ENCODE data around the gene CTSS.

Gene CTSS

DNA sequence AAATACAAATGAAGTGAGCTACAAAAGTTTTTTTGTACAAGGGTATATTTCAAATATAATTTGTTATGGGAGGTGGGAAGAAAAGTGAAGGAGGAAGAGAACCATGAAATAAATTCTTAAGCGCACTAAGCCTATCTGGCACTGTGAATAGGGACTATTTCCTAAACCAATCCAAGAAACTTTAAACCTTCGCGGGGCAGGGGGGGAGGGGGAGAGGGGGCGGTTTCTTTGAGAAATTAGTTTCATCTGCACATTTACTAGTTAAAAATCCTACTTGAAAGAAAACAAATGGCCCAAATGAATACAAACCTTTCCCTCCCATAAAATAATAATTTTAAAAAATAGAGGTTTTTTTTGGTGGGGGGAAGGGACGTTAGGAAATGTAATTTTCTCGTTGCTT is 69.0 kb downstream of the CTSS start:
- DNase-seq, result no peak

DNA sequence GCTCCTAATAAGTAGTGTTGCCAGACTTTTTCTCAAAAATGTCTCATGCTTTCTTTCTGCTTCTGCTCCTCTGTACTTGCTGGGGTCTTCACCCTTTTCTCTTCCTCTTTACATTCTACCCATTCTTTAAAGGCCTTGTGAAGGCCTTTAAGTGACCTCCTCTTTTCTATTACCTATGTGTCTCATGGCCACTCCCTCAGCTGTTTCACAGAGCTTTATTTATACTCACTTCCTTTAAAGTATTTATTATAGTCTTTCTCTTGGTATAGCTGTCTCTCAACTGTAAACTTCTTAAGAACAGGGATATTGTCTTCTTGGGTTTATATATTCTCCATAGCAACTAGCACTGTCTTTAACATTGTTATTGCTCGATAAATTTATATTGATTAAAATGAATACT is 69.4 kb downstream of the CTSS start:
- DNase-seq, result no peak

DNA sequence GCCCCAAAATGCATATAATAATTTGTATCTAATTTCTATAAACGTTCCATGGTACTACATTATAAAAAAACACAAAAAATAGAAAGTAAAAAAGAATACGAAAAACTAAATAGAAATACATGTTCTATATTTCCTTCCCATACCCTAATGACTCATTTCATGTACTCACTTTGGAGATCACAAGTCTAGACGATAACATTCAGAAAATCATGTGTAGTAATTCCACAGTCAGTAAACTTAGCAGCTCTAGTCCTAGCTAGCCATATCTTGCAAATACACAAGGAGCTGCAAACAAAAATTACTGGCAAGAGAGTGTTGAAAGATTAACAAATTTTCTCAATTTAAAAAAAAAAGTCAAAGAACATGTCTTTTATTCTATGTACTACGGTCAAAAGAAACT is 70.0 kb downstream of the CTSS start:
- DNase-seq, result peak; percentile 4

DNA sequence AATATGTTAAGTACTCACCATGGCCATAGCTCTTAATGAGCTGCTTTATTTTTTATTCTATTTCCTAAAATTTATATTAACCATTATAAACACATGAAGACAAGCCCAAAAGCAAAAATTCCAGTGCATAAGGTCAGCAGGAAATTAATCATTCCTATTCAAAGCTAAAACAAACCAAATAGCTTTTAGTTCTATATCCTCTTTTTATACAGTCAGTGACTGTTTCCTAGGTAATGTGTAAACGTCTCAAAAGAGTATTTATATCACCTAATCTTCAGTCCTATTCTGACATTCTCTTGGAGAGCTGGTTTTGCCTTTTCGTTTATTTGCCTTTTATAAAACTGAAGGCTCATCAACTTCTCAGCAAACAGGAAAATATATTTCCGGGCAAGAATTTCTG is 72.9 kb downstream of the CTSS start:
- no peak for DNase-seq

DNA sequence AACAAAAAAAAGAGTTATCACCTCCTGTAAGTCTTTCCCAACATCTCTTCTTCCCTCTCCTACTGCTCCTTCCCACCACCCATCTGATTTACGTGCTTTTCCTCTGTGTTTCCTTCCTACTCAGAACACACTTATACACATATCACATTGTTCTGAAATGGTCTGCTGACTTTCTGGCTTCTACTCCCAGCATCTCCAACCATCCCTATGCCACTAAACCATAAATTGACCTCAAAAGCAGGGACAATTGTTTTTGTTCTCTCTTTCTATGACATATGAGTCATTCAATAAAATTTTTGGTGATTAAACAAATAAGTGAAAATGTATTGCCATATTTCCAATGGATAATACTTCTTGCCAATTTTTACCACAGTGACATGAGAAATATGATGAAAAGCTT is 76.8 kb downstream of the CTSS start:
- no peak for DNase-seq

DNA sequence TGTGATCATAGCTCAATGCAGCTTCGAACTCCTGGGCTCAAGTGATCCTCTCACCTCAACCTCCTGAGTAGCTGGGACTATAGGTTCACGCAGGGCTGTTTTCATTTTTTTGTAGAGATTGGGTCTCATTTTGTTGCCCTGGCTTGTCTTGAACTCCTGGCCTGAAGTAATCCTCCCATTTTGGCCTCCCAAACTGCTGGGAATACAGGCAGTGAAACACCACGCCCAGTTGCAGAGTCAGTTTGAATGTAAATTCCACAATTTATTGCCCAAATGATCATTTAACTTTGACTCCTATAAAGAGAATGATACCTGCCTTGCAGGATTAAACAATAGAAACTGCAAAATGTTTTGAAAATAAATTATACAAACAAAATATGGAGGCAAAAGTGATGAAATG is 79.3 kb downstream of the CTSS start:
- DNase-seq, result no peak

DNA sequence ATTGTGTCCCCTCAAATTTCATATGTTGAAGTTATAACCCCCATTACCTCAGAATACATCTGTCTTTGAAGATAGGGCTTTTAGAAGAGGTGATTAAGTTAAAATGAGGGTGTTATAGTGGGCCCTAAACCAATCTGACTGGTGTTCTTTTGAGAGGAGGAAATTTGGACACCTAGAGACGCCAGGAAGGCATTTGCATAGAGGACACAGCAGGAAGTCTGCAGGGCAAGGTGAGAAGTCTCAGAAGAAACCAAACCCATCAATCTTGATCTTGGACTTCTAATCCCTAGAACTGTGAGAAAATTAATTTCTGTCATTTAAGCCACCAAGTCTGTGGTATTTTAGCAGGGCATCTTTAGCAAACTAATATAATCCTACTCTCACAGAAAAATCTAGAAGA is 81.7 kb downstream of the CTSS start:
- DNase-seq, result no peak

Measured in activated CD4-positive, alpha-beta T cell treated with anti-CD3 and anti-CD28 coated beads, Interleukin-10, Interleukin-2, amounts not matched to agents 100 ng/mL and 50 ng/mL, durations not matched to agents 16 hours and 8 hours (primary cell).